CD1c-positive myeloid dendritic cell (primary cell): ENCODE results near the gene NKTR.

Experiments
- DNase-seq: peaks from one replicate; pipeline ENCODE4 v3.0.0-alpha.2; 2016; ENCODE audit errors: extremely low spot score

NKTR gene

DNA sequence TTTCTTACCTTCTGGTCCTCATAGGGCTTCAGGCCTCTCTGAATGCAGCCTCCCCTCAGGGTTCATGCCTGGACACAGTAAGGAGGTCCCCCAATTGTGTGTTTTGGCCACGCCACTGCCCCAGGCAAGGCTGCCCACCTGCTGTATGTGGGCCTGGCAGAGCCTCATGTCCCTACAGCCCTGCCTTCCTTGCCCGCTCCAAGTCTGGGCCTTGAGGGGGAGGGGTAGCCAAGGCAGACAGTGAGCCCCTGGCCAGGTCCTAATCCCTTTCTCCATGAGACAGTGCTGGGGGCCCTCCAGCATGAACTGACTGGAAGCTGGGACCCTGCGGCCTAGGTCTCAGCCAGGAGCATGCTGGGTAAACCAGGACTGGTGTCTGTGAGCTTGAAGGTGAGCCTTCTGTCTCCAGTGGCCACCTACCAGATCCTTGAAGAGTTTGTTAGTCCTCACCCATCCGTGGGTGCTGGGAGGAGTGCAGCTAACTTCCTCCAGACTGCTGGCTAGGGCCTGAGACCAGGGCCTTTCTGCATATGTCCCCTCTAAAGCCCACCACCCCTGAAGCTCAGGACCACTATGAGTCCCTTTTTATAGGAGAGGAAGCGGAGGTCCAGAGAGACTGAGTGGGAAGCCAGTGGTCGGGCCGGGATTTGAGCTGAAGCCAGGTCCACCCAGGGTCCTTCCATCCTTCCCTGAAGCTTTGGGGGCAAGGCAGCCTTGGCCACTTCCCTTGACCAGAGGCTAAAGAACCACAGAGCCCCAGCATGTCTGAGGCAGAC is 61.7 kb downstream of the NKTR start:
- no peak for DNase-seq

DNA sequence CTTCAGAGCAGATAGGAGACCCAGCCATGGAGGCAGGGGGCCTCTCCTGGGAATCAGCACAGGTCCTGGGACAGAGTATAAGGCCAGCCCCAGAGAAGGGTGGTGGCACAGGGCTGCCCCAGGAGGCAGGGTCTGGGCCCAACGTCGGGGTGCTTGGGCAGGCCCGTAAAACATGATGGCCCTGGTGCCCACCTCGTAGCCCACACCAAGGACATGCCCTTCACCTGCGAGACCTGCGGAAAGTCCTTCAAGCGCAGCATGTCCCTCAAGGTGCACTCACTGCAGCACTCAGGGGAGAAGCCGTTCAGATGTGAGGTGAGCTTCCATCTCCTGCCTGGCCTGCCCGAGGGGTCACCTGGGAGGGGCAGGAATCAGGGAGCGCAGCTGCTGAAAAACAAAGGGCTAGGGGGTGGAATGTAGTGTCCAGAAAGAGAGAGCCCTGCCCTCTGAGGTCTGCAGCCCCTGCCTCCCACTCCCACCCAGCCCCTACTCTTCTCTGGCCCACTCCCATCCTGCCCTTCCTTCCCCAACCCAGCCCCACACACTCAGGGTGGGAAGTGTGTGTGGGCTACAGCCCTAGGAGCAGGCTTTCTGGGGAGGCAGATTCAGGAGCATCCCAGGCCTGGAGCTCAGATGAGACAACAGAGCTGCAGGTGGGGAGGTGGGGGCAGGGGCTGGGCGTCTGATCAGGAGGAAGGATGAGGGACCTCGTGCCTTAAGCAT is 62.5 kb downstream of the NKTR start:
- no peak for DNase-seq

DNA sequence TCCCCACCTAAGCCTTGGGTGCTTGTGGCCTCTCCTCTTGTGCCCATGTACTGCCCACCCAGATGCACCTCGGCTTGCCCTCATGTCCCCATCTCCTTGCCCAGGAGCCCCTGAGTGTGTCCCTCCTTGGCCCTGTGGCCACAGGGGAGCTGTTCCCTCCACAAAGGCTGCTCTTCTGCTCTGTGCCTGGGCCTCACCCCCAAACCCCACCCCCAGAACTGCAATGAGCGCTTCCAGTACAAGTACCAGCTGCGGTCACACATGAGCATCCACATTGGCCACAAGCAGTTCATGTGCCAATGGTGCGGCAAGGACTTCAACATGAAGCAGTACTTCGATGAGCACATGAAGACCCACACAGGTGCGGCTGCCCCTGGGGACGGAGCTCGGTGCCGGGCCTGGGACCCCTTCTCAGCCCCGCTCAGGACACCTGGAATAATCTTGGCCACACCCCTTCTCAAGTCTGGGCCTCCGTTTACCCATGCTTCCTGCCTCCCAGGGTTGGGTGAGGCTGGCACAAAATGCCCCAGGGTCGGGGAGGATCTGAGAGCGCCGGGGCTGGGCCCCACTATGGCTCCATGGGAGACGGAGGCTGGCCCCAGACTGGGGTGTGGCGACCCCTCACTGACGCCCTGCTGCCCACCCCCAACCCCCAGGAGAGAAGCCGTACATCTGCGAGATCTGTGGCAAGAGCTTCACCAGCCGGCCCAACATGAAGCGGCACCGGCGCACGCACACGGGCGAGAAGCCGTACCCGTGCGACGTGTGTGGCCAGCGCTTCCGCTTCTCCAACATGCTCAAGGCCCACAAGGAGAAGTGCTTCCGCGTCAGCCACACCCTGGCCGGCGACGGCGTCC is 63.3 kb downstream of the NKTR start:
- DNase-seq = no peak

DNA sequence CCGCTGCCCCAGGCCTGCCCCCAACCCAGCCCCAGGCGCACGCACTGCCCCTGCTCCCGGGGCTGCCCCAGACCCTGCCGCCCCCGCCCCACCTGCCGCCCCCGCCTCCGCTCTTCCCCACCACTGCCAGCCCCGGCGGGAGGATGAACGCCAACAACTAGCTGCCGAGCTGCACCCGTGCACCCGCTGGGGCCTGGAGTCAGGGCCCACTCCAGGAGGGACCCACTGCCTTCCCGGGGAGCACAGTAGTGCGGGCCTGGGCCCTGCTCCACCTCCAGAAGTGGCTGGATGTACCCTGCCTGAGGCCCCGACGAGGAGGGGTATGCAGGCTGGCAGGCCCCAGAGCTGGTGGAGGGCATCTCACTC is 63.9 kb downstream of the NKTR start:
- no peak for DNase-seq

DNA sequence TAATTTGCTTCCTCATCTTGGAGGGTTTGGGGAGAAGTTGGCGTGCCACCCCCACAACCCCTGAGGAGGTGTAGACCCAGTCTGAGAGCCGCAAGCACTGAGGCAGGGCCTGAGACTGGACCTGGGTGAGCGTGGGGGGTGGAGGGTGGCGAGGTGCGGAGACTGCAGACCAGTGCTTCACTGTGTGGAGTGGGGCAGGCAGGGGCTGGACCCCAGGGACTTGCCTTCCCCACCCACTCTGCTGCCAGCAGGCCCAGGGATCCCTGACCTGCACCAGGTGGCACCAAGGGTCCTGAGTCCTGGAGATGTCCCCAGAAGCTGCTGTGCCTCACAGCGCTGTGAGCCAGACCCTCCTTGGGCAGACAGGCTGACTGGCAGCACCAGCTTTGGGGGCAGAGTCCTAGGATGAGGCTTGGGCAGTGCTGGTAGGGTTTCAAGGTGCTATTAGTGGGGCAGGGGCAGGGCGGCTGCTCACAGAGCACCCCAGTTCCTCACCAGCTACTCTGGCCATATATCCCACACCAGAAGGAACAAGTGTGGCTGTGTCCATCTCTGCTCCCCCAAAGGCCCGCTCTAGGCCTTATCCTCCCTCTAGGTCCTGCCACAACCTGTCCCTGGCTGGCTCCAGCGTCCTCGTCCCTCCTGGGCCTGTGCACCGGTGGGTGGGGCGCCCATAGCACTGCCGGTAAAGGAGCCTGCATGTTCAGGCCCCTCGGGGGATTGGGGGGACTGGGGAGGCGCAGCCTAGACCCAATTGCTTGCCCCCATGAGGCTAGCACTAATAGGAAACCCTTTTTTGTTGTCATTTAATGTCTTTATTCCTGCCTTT is 64.8 kb downstream of the NKTR start:
- DNase-seq = no peak

DNA sequence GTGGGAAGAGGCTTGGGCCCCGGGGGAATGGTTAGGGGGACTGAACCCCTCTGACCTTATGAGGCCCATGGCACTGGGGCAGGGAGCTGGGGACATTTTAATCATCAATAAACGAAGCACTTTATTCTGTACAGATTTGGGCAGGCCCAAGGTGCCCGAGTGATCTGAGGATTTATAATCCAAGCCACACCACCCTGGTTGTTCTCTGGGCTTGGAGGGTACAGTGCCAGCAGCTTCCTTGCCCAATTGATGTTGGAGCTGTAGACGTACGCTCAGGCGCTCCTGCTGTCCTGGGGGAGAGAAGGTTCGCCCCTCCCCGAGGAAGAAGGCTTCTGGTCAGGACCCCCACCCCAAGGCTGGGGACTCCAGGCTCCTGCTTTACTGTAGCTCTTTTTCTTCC is 65.5 kb downstream of the NKTR start:
- DNase-seq = no peak

DNA sequence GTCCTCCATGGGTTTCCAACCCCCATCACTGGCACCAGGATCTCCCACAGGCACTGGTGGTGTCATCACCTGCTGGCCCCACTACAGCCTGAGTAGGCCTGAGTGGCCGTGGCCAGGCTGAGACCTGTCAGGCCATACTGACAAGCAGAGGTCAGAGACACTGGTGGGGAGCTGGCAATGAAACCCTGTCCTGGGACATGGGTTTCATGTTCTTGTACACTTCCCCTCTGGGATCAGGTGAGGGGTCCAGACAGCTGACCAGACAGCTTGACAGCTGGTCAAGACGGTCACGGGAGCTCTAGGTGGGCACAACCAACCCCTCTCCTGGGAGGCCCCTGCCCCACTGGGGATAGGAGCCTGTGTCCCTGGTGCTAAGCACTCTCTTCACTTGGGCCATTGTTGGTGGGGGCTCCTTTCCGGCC is 66.1 kb downstream of the NKTR start:
- DNase-seq = no peak

DNA sequence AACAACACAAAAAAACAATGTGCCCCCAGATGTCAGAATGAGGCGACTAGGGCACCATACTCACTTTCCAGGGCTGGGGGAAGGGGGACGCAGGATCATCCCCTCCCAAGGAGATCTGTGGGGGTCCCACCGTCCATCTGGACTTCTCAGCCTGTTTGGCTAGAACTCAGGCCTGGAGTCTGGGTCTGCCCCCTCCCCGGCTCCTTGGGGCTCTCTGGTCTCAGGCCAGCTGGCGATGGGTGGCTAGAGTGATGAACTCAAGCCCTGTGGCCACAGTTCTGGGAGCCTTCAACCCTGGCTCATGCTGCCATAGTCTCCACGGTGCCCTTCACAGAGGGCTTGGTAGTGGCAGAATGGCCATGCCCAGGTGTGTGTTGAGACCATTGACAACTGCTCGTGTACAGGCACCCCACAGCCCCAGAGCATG is 66.6 kb downstream of the NKTR start:
- no peak for DNase-seq

DNA sequence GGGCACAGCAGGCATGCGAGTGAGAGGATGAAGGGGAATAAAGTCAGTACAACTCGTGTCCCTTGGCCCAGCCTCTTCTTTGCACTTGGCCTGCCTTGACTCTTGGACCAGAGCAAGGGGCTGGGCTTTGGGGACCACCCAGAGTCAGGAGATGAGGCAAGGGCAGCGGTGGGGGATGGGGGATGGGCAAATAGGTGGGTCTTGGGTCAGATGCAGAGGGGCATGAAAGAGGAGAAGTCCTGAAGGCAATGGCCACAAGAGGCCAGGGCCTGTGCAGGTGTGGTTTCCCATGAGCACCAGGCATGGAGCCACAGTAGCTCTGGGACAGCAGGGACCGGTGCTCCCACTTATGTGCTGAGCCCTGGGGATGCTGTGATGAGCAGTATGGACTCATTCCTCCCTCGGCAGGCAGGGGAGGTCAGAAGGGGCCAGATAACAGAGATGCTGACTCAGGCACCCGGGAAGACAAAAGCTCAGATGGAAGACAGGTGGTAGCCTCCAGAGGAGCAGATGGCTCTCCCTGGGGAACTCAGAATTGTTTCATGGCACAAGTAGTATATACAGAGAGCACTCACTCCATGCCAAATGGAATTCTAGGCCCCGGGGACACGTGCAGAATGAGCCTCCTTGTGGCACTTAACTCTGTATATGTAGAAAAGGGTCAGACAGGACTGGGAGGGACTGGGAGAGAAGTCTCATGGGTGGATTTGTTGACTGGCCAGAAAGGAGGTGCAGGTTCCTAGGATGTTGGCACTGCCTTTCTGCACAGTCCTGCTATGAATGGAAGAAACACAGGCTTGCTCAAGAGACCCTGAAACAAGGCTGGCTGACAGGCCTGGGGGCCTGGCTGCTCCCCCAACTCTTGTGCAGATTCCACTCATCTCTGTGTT is 67.3 kb downstream of the NKTR start:
- DNase-seq = no peak

DNA sequence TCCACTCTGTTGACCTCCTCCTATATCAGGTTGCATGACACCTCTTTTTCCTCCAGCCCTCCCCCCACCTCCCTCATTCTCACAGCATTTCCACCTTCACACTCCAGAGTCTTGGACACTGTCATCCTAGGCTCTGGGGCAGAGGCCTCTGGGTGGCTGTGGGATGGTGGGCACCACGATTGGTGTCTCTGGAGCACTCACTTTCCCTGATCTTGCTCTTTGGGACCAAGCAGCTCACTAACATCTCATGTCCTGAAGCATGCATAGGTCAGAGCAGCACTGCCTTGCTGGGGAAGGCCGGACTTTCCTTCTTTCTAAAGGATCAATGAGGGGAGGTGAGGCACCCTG is 67.9 kb downstream of the NKTR start:
- no peak for DNase-seq

DNA sequence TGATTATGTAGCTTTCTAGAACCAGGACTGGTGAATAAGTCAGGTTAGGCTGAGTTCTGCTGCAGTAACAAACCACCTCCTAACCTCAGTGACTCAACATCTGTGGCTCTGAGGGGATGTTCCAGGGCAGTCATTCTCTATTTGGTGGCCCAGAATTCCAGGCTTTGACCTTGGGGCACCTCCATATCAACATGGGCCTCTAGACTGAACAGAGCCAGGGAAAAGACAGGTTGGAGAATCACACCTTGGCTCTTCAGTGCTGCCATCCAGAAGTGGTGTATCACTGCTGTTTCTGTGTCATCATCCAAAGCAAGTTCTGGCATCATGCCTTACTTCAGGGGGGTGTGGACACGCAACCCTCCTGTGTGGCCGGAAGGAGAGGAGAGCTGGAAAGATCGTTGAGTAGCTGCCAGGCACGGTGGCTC is 68.3 kb downstream of the NKTR start:
- DNase-seq = no peak

DNA sequence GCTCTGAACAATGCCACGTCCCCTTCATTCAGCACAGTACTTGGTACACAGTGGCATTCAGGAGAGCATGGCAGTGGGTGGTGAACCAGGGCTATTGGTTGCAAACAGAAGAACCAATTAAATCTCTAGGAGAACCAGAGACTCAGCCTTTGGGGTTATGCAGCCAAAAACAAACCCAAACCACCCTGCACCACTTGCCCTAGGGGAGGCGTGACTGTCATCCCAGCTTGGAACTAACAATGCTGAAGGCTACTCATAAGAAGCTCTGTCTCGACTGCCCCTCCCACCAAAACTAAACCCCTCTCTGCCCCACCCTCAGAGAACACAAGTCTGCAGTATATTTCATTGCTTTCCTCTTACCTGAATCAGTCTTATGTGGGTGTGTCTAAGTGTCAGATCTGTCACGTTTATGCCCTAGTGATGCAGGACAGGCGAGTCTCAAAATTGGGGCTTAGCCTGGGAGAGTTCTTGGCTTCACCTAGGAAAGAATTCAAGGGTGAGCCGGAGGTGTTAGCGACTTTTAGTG is 69.6 kb downstream of the NKTR start:
- DNase-seq = no peak

DNA sequence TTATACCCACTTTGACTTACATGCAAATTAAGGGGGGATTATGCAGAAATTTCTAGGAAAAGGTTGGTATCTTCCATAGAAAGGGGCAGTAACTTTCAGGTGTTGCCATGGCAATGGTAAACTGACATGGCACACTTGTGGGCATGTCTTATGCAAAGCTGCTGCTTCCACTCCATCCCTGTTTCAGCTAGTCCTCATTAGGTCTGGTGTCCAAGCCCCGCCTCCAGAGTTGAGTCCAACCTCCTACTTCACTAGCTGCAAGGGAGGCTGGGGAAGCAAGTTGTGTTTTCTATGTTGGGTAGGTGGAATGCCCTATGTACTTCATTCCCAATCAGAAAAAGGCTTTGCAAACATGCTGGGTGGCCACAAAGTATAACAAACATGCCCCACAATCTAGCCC is 70.2 kb downstream of the NKTR start:
- DNase-seq = no peak

DNA sequence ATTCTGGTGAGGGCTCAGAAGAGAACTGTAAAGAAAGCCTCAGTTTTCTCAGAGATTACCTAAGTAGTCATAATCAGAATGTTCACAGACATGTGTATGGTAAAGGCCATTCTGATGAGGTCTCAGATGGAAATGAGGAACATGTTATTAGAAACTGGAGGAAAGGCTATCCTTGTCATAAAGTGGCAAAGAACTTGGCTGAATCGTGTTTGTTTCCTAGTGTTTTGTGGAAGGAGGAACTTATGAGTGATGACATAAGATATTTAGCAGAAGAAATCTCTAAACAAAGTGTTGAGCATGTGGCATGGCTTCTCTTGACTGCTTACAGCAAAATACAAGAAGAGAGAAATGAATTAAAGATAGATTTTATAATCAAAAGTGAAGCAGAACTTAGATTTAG is 72.0 kb downstream of the NKTR start:
- peak; percentile 69 for DNase-seq

DNA sequence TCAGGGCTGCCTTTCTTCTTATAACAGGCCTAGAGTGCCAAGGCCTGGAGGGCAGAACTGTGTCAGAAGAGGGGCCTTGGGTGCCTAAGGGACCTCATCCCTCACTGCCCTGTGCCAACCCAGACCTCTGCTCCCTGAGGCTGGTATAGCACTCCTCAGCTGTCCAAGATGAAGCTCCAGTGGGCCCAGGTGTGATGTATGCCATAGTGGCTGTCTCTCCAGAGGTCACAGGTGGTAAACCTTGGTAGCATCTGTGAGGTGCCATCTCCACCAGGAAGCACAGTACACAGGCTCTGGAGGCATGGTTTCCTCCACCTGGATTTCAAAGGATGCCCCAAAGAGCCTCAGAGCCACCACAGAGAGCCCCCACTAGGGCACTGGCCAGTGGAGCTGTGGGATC is 72.6 kb downstream of the NKTR start:
- no peak for DNase-seq

DNA sequence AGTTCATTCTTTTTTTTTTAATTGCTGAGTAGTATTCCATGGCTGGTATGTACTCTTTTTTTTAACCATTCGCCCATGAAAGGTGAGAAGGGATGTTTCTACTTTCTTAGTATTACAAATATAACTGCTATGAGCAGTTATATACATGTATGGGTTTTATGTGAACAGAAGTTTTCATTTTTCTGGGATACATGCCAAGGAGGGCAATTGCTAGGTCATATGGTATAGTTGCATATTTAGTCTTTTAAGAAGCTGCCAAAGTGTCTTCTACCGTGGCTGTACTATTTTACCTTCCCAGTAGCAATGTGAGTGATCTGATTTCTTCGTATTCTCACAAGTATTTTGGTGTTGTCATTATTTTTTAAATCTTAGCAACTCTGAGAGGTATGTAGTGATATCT is 73.7 kb downstream of the NKTR start:
- DNase-seq = no peak

DNA sequence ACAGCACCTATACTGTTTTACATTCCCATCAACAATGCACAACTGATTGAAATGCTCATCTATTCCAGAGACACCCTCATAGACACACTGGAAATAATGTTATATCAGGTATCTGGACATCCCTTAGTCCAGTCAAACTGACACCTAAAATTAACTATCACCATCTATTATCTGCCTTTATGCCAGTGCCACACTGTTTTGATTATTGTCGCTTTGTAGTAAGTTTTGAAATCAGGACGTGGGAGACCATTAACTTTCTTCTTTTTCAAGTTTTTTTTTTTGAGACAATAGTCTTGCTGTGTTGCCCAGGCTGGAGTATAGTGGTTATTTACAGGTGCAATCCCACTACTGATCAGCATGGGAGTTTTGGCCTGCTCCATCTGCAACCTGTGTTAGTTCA is 75.4 kb downstream of the NKTR start:
- no peak for DNase-seq

DNA sequence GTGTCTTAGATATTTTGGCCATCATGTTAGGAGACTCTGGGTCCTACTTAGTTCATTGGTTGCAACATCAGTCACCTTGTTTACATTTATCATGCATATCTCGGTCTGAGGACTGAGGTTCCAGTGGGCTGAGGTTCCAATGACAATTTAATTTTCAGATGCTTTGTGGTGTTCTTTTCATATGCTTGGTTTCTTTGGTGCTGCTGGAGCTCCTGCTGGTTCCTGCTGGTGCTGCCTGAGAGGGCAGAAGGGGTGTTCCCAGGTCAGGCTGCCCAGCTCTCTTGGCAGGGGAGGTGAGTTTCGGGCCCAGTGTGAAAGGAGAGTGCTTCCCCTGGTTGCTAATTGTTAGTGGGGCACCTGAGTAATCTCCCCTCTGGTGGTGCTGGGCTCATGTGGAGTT is 78.0 kb downstream of the NKTR start:
- no peak for DNase-seq

DNA sequence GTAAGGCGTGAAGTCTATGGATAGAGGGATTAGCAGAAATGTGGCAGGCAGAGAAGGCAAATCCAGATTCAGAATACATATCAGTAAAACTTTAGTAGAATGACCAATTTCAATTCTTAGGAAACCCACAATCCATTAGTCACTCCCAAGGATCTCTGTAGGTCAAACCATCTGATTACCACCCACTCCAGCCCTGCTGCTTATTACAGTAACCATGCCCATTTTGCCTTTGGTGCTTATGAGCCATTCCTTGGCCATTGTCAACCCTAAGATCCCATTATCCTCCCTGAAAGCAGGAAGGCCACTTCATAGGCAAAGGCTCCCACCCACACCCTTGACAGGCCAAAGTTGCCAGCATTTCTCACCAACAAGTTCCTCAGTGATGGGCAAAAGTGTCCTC is 79.8 kb downstream of the NKTR start:
- peak; percentile 77 for DNase-seq

DNA sequence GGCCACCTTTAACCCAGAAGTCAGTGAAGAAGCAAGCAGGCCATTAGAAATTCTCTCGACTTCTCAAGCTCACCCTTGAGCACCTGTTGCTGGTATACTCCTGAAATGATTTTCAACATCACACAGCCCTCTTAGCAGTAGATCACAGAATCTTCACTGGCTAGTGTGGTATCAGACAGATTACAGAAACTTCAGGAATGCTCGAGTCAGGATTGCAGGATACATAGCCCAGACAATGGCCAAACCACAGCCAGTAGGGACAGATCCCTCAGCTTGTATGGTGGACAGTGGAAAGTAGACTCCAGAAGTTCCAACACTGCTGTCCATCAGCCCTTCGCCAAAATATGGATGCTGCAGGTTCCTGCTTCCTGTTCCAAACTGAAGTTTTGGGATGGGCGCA is 80.3 kb downstream of the NKTR start:
- DNase-seq = no peak
